Vagina (tissue), 2 donors: ENCODE data around the gene NUDT13.

Source experiments
- POLR2AphosphoS5 ChIP-seq, 2 donors: sonication (generic); formaldehyde crosslinking; IDR thresholded peaks; one replicate each; pipeline ENCODE4 v1.9.0; 2017; ENCODE audit warnings: antibody characterized with exemption in 2 of 2, mild to moderate bottlenecking in 2 of 2, low read depth in 1 of 2; ENCODE audit not compliant: insufficient read depth in 1 of 2
- TF ChIP-seq, protein P1 (sequence below), 3 experiments: fragments of 450-650 bp in 2 of 3; fragments of 200-600 bp in 1 of 3; sonication (generic) in 1 of 3; IDR thresholded peaks; one replicate each; pipeline ENCODE4 v1.5.1; 2017 to 2019; ENCODE audit warnings: antibody characterized with exemption in 3 of 3, mild to moderate bottlenecking in 2 of 3, moderate library complexity in 2 of 3

GRCh38 chr10:73095481-73096021 lies 14.7 kb upstream of the NUDT13 start:
- TF ChIP-seq, protein P1, sequence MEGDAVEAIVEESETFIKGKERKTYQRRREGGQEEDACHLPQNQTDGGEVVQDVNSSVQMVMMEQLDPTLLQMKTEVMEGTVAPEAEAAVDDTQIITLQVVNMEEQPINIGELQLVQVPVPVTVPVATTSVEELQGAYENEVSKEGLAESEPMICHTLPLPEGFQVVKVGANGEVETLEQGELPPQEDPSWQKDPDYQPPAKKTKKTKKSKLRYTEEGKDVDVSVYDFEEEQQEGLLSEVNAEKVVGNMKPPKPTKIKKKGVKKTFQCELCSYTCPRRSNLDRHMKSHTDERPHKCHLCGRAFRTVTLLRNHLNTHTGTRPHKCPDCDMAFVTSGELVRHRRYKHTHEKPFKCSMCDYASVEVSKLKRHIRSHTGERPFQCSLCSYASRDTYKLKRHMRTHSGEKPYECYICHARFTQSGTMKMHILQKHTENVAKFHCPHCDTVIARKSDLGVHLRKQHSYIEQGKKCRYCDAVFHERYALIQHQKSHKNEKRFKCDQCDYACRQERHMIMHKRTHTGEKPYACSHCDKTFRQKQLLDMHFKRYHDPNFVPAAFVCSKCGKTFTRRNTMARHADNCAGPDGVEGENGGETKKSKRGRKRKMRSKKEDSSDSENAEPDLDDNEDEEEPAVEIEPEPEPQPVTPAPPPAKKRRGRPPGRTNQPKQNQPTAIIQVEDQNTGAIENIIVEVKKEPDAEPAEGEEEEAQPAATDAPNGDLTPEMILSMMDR (IDR thresholded peaks at IDR 0.05) = no peak
- peak in 1 of 2 donors; percentile 79 for TF ChIP-seq POLR2AphosphoS5 (IDR thresholded peaks at IDR 0.05; ENCODE audit: insufficient read depth in 1 of 2, low read depth in 1 of 2)
